ENCODE data around the gene VAC14.

GRCh38 chr16:70659546-70659945 is 141.4 kb downstream of the VAC14 start:
- TF ChIP-seq PKNOX1 (IDR thresholded peaks at IDR 0.05) (no peak), TARDBP (IDR thresholded peaks at IDR 0.05) (no peak), FOXA1 (IDR thresholded peaks at IDR 0.05) (no peak)
